ENCODE results near the gene PACSIN1. TPM values are rescaled to one million over a fixed set of nuclear protein-coding genes. Genes with fewer than 3 reads are reported as not detected.

PACSIN1 gene
- total RNA-seq, 1 donor: 0.42 TPM

DNA sequence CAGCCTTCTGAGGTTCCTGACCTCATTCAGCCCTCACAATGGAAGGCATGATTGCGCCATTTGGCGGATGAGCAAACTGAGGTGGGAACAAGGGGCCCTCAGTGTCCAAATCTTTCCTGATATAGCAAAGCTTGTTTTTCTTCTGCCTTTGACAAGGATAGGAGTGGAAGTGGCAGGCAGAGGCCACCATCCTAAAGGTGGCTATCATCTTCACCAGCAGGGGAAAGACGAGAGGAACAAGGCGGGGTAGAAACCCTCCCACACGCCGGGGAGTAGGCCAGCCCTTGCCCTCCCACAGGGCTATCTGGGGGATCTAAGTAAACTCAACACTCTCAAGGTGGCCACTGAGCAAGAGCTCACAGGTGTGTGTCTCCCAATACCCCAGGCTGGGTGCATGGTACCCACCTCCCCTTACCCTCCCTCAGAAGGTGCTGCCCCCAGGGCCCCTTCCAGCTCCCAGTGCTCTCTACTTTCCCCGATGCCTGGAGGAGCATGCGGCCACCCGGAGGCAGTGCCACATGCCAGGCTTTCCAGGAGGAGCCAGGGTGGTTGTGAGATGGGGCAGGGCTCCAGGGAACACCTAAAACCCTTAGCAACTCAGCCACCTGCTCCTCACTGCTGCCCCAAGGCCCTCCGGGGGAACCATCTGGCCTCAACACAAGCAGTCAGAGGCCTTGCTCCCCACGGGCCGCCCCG is 79.0 kb downstream of the PACSIN1 start:
- Histone ChIP-seq H3K4me3 (ENCODE audit: low read length) (no peak overlapping the region), H3K9me3 (ENCODE audit: low read depth, low read length) (no peaks in the 10 kb centered on the region), H3K4me1 (ENCODE audit: insufficient read depth, low read length) (no peaks in the 10 kb centered on the region), H3K27me3 (ENCODE audit: insufficient read depth, low read length) (no peaks in the 10 kb centered on the region)

DNA sequence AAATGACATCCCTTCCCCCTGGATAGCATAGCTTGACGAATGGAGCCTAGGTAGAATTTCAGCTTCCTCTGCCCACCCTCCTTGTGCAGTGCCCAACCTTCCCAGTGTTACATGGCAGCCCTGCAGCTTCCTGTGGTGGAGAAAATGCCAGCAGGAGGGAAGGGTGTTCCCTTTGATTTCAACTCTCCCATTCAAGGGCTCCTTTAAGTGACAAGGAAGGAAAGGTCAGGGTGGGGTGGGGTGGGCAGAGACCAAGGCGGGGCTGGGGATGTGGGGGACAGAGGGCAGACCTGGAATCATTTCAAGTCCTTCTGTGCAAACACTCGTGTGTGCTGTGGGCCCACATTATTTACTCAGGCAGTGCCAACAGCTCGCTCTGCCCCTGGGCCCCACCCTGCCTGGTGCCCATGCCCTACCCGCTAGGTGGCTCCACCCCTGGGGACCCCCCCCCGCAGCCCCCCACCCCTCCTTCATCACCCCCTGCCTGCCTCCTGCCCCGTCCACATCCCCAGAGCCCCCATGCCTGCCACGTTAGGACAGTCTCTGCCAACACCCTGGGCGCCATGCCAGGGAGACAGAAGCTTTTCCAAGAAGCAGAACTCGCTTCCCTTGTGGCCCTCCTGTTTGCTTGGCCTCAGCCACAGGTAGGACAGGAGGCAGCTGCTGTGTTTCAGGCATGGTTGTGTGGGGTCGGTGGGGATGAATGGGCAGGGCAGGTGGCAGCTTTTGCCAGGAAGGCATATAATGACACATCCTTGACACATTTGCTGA is 80.9 kb downstream of the PACSIN1 start:
- H3K4me3 ChIP-seq (ENCODE audit: low read length): no peak overlapping the region
- H3K9me3 ChIP-seq (ENCODE audit: low read depth, low read length): no peaks in the 10 kb centered on the region
- H3K27me3 ChIP-seq (ENCODE audit: insufficient read depth, low read length): no peaks in the 10 kb centered on the region
- H3K4me1 ChIP-seq (ENCODE audit: insufficient read depth, low read length): no peaks in the 10 kb centered on the region

DNA sequence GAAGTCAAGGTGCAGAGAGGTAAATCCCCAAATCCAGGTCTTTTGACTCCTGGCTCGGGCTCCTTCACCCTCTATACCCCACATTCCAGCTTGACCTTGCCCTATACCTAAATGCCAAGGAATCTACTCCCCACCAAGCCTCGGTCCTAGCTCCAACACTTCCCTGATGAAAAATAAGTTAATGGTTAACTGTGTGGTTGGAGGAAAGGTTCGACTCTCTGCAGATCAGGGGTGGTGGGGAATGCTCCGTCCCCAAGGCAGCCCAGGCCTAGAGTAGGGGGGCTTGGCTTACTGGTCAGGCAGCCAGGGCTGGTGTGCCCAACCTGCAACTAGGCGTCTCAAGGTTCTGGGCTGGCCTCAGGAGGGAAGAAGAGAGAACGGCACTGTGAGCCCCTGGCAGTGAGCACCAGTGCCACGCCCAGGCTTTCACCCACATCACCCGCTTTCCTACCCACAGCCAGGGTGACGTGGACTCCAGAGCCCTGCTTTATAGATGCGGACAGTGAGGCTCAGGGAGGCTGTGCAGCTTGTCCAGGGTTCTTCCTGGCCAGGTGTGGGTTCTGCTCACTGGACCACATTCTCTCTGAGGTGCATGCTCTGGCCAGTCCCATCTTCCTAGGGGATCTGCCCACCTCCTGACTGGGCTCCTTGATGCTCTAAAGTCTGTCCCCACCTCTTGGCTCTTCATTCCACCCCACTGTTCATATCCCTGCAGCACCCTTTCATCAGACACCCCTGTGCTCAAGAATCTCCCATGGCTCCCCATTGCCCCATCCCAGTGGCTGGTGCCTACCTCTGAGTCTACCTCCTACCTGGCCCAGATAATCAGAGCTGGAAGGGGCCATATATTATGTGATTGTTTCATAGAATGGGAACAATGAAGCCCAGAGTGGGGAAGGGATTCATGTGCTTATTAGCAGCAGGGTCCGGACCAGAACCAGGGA is 82.1 kb downstream of the PACSIN1 start:
- H3K4me1 ChIP-seq (ENCODE audit: insufficient read depth, low read length): no peaks in the 10 kb centered on the region
- H3K9me3 ChIP-seq (ENCODE audit: low read depth, low read length): no peaks in the 10 kb centered on the region
- no peaks in the 10 kb centered on the region for H3K27me3 ChIP-seq (ENCODE audit: insufficient read depth, low read length)
- H3K4me3 ChIP-seq (ENCODE audit: low read length): no peak overlapping the region

DNA sequence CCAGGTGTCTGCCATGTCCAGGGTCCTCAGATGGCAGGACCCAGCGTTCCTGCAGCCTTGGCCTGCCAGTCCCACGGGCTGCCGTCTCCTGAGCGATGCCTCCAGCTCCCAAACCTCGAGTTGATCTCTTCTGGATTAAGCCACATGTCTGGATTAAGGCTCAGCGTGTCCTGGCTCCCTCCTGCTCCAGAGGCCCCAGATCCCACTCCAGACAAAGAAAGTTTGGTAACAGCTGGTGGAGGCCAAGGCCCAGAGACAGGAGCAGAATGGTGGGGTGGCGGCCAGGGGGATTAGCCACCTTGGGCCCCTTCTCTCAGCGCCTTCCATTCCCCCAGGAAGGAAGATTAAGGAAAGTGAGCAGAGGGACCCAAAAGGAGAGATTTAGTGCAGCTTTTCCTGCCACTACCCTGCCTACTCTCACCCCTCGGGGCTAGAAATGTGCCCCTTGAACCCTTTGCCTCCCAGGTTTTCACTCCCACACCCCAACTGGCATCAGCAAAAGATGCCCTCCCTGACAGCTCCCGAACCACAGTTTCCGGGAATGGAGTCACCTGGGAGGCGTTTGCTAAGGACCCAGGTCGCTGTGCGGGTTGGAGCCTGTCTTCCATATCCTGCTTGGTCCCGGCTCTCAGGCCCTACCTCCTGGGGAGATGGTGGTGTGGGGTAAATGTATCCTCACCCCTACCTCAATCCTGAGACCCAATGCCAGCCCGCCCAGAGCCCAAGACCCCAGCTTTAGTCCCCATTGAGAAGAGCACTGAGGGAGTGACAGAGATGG is 83.3 kb downstream of the PACSIN1 start:
- no peaks in the 10 kb centered on the region for H3K4me1 ChIP-seq (ENCODE audit: insufficient read depth, low read length)
- H3K4me3 ChIP-seq (ENCODE audit: low read length): no peak overlapping the region
- H3K9me3 ChIP-seq (ENCODE audit: low read depth, low read length): no peaks in the 10 kb centered on the region
- H3K27me3 ChIP-seq (ENCODE audit: insufficient read depth, low read length): no peaks in the 10 kb centered on the region

DNA sequence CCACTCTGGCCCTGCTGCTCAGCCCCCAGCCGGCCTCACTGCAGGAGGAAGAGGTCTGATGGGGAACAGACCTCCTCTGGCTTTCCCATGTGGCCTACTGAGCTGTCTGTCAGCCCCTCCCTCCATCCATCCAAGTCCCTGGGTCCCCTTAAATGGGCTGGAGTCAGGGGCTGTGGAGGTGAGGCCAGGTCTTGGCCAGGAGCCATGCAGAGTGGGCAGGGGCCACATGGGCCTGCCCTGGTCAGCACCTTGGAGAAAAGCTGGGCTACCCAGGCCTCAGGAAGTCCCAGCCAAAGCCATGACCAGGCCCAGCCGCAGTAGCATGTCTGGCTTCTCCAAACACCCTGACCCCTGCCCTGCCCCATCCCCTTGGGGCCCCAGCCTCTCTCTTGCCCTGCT is 83.9 kb downstream of the PACSIN1 start:
- Histone ChIP-seq H3K4me1 (ENCODE audit: insufficient read depth, low read length) (no peaks in the 10 kb centered on the region), H3K9me3 (ENCODE audit: low read depth, low read length) (no peaks in the 10 kb centered on the region), H3K27me3 (ENCODE audit: insufficient read depth, low read length) (no peaks in the 10 kb centered on the region), H3K4me3 (ENCODE audit: low read length) (no peak overlapping the region)

DNA sequence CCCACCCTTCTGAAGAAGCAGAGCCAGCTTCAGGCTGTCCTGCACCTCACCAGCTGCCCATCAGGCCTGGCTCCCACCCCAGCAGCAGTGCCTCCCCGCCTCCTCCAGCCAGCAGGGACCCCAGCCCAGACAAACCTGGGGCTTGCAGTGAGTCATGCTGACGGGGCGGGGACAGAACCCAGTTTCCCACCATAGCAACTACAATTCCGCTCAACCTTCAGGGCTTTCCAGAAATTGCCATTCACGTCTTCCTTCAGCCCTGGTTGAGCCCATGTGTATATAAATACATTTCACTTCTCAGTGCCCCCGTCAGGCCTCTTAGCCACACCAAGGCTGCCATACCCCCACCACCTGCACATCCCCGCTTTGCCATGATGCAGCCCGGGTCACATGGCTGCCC is 85.8 kb downstream of the PACSIN1 start:
- Histone ChIP-seq H3K4me3 (ENCODE audit: low read length) (no peak overlapping the region), H3K4me1 (ENCODE audit: insufficient read depth, low read length) (no peaks in the 10 kb centered on the region), H3K9me3 (ENCODE audit: low read depth, low read length) (no peaks in the 10 kb centered on the region), H3K27me3 (ENCODE audit: insufficient read depth, low read length) (no peaks in the 10 kb centered on the region)

DNA sequence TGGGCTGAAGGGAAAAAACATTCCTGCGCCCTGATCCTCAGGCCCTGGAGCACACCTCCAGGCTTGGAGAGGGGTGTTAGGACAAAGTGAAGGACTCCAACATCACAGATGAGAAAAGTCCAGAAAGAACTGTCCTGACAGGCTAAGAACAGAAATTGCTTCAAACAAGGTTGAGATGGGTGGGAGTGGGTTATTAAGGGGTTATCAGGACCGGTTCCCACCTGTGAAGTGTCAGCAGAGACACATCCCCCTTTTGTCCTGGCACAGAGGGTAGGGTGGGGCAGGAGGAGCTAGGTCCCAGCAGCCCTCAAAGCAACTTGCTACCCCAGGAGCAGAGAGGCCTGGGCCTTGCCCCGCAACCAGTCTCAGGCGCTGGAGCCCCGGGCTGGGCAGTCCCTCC is 86.7 kb downstream of the PACSIN1 start:
- H3K9me3 ChIP-seq (ENCODE audit: low read depth, low read length): no peaks in the 10 kb centered on the region
- no peaks in the 10 kb centered on the region for H3K27me3 ChIP-seq (ENCODE audit: insufficient read depth, low read length)
- H3K4me1 ChIP-seq (ENCODE audit: insufficient read depth, low read length): no peaks in the 10 kb centered on the region
- H3K4me3 ChIP-seq (ENCODE audit: low read length): no peak overlapping the region

DNA sequence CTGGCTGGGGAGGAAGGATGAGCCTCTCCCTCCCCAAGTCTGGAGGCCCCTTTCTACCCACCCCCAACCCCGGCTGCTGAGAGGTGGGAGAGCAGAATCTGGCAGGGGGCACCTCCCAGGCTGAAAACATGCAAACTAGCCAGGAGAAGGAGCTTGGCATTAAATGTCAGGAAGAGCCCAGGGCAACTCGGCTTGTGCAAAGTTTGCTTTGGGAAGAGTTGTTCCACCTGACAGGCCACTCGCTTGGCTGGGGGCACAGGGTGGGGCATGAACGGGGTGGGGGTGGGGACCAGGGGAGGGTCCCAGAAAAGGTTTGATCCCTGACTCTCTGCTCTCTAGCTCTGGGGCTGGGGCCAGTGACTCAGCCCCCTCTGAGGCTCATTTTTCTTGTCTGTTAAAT is 87.3 kb downstream of the PACSIN1 start:
- no peaks in the 10 kb centered on the region for H3K4me1 ChIP-seq (ENCODE audit: insufficient read depth, low read length)
- no peaks in the 10 kb centered on the region for H3K9me3 ChIP-seq (ENCODE audit: low read depth, low read length)
- H3K4me3 ChIP-seq (ENCODE audit: low read length): no peak overlapping the region
- H3K27me3 ChIP-seq (ENCODE audit: insufficient read depth, low read length): no peaks in the 10 kb centered on the region

DNA sequence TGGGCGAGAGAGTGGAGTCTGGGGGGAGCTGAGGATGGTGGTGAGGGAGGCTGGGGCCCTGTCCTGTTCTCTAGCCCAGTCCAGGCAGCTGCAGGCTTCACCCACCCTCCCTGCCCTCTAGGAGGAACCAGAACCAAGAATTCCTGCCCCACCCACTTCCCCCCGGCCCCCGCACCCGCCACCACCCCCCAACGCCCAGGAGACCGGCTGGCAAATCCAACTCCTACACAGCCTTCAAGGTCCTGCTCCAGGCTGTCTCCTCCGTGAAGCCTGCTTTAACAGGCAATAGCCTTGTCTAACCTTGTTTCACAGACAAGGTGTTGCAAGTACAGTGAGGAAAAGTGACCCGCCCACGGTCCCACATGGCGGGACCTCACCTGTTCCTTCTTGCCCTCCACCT is 87.9 kb downstream of the PACSIN1 start:
- Histone ChIP-seq H3K4me1 (ENCODE audit: insufficient read depth, low read length) (no peaks in the 10 kb centered on the region), H3K4me3 (ENCODE audit: low read length) (no peak overlapping the region), H3K27me3 (ENCODE audit: insufficient read depth, low read length) (no peaks in the 10 kb centered on the region)

DNA sequence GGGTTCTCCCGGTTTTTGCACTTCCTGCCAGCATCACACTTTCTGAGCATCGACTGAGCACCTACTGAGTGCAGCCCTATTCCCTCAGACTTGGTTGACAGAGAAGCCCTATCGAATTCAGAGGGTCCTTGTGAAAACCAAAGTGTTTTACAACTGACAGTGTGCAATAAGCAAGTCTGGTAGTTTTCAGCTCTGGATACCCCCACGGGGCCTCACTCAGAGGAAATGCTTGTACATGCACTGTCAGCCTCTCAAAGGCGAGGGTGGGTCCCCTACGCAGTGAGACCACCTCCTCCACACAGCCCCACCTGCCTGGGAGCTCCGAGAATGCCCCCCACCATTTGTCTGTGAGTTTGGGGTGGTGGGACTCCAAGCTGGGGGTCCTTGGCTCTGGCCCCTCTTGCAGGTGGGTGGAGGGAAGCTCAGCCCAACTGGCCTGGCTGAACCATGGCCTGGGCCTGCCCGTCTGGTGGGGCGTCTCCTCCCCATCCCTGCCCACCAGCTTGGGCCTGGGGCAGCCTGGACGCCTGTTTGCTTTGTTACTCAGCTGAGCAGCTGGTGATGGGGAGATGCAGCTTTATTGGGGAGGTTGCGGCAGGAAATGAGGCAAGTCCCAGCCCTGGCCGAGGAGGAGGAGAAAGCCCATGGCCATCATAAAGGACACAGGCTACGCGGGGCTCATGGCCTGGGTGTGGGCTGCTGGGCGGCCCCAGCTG is 88.6 kb downstream of the PACSIN1 start:
- H3K4me3 ChIP-seq (ENCODE audit: low read length): no peak overlapping the region
- no peaks in the 10 kb centered on the region for H3K27me3 ChIP-seq (ENCODE audit: insufficient read depth, low read length)
- no peaks in the 10 kb centered on the region for H3K4me1 ChIP-seq (ENCODE audit: insufficient read depth, low read length)
- no peaks in the 10 kb centered on the region for H3K9me3 ChIP-seq (ENCODE audit: low read depth, low read length)

More for the DNA sequence above, 87.9 kb downstream of the PACSIN1 start:
- H3K9me3 ChIP-seq (ENCODE audit: low read depth, low read length): no peaks in the 10 kb centered on the region

DNA sequence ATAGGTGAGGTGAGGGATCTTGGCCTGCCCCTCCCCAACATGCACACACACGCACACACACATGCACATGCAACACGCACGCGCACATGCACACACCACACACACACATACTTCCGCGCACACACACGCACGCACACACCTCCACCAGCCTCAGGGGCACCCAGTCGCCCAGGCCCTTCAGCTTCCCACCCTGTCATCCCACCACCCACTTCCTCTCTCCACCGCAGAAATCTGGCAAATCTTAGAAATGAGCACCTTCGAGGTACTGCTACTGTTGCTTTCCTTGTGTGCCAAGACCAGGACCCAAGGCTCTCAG is 89.1 kb downstream of the PACSIN1 start:
- H3K4me1 ChIP-seq (ENCODE audit: insufficient read depth, low read length): no peaks in the 10 kb centered on the region
- no peaks in the 10 kb centered on the region for H3K27me3 ChIP-seq (ENCODE audit: insufficient read depth, low read length)
- H3K9me3 ChIP-seq (ENCODE audit: low read depth, low read length): no peaks in the 10 kb centered on the region
- H3K4me3 ChIP-seq (ENCODE audit: low read length): no peak overlapping the region

DNA sequence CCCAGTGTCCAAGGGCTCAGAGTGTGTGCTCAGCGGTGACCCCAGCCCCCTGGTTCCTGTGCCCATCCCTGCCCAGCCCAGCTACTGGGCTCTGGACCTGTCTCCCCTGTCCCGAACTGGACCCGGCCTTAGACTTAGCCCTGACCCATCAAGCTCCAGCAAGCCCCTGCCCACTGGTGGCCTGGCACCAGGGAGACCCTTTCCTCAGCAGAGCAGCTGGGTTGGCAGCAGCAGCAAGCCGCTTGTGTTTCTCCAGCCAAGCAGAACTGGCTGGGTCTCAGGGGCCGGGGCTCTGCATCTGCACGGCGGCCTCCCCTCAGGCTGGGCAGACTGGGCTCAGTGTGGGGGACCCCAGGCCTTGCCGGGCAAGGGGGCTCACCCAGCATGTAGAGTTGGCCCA is 89.5 kb downstream of the PACSIN1 start:
- Histone ChIP-seq H3K4me1 (ENCODE audit: insufficient read depth, low read length) (no peaks in the 10 kb centered on the region), H3K9me3 (ENCODE audit: low read depth, low read length) (no peaks in the 10 kb centered on the region), H3K4me3 (ENCODE audit: low read length) (no peak overlapping the region), H3K27me3 (ENCODE audit: insufficient read depth, low read length) (no peaks in the 10 kb centered on the region)

DNA sequence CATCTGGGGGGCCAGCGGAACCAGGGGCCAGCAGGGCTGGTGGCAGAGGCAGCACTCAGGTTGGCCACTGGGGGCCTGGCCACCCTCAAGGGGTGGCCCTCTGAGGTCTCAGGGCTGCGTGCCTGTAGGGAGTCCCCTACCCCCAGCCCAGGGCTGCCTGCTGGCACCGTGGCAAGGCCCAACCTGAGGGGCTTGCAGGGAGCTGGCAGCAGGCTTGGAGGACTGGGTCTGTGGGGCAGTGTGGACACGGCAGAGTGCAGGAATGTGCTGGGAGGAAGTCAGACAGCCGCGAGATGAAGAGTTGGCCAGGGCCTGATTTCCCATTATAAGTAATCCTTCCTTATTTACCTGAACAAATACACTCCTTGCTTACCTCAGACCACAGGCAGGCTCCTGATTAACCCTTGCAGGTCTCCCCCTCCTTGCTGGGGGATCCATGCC is 90.2 kb downstream of the PACSIN1 start, which contains the start of gene SPDEF:
TSS of gene SPDEF (minus strand) at position 299 of the 441 bp plus-strand sequence. CDS start 11,874 bp downstream, outside the sequence.
- Histone ChIP-seq H3K4me3 (ENCODE audit: low read length) (no peak within 1 kb of the TSS), H3K9me3 (ENCODE audit: low read depth, low read length) (no peaks in the 10 kb centered on the region), H3K4me1 (ENCODE audit: insufficient read depth, low read length) (no peaks in the 10 kb centered on the region), H3K27me3 (ENCODE audit: insufficient read depth, low read length) (no peaks in the 10 kb centered on the region)

DNA sequence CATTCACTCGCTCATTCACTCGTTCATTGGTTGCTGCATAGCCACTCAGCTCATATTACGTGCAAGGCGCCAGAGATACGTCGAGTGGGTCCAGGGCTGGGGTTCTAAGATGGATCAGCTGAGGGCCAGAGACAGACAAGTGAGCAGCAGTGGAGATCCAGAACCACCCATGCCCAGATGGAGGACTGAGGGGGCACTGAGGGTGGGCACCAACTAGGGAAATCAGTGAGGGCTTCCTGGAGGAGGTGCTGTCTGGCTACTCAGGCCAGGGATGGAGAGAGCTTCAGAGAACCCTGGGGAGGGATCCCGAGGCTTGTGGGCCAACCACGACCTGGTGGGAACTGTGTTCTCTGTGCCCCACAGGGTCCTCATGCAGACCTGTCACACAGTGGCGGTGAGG is 90.6 kb downstream of the PACSIN1 start:
- Histone ChIP-seq H3K9me3 (ENCODE audit: low read depth, low read length) (no peaks in the 10 kb centered on the region), H3K27me3 (ENCODE audit: insufficient read depth, low read length) (no peaks in the 10 kb centered on the region), H3K4me1 (ENCODE audit: insufficient read depth, low read length) (no peaks in the 10 kb centered on the region), H3K4me3 (ENCODE audit: low read length) (no peak overlapping the region)

Measured in mononuclear cell (primary cell).